Measurements from ENCODE around the gene RNF115. TPM values are rescaled to one million over a fixed set of nuclear protein-coding genes. Genes with fewer than 3 reads are reported as not detected.
"Not testable (repeated sequence)": the region's sequence is repeated elsewhere in the genome, so short reads cannot be mapped to it uniquely, and the experiment has no call there.

RNF115 gene
- total RNA-seq, 1 donor from 2014 or later, result 19.9 TPM

- intact Hi-C loops (cut with micrococcal nuclease), result no loop called here
These were observed 41.4 kb downstream of the RNF115 start for GRCh38 chr1:145782272-145783099.

- intact Hi-C loops (cut with micrococcal nuclease), result no loop called here
These were observed 45.8 kb downstream of the RNF115 start for GRCh38 chr1:145778146-145778540.

GRCh38 chr1:145777357-145778145, 46.3 kb downstream of the RNF115 start:
- intact Hi-C loops (cut with micrococcal nuclease), result no loop called here

GRCh38 chr1:145773423-145773822, 50.5 kb downstream of the RNF115 start:
- intact Hi-C loops (cut with micrococcal nuclease), result no loop called here

DNA sequence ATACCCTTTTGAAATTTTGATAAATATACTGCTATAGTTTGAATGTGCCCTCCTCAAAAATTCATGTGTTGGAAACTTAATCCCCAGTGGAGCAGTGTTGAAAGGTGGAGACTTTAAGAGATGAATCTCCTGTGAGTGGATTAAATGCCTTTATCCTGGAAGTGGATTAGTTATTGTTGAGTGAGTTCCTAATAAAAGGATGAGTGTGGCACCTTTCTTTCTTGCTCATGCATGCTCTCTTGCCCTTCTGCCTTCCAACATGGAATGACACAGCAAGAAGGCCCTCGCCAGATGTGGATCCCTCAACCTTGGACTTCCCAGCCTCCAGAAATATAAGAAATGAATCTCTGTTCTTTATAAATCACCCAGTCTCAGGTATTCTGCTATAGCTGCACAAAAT, 52.8 kb downstream of the RNF115 start:
- intact Hi-C loops (cut with micrococcal nuclease), result no loop called here

- intact Hi-C loops (cut with micrococcal nuclease), result not testable (repeated sequence)
These were observed 55.9 kb downstream of the RNF115 start for GRCh38 chr1:145768004-145768403.

DNA sequence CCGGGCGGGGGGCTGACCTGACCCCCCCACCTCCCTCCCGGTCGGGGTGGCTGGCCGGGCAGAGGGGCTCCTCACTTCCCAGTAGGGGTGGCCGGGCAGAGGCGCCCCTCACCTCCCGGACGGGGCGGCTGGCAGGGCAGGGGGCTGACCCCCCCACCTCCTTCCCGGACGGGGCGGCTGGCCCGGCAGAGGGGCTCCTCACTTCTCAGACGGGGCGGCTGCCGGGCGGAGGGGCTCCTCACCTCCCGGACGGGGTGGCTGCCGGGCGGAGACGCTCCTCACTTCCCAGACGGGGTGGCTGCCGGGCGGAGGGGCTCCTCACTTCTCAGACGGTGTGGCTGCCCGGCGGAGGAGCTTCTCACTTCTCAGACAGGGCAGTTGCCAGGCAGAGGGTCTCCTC, 57.0 kb downstream of the RNF115 start:
- intact Hi-C loops (cut with micrococcal nuclease), result not testable (repeated sequence)

GRCh38 chr1:145765585-145766360, 58.1 kb downstream of the RNF115 start:
- intact Hi-C loops (cut with micrococcal nuclease), result not testable (repeated sequence)

GRCh38 chr1:145765127-145765526, 58.8 kb downstream of the RNF115 start:
- intact Hi-C loops (cut with micrococcal nuclease), result not testable (repeated sequence)

GRCh38 chr1:145764231-145764940, 59.5 kb downstream of the RNF115 start:
- intact Hi-C loops (cut with micrococcal nuclease), result not testable (repeated sequence)

- intact Hi-C loops (cut with micrococcal nuclease), result not testable (repeated sequence)
These were observed 61.9 kb downstream of the RNF115 start for GRCh38 chr1:145762001-145762400.

DNA sequence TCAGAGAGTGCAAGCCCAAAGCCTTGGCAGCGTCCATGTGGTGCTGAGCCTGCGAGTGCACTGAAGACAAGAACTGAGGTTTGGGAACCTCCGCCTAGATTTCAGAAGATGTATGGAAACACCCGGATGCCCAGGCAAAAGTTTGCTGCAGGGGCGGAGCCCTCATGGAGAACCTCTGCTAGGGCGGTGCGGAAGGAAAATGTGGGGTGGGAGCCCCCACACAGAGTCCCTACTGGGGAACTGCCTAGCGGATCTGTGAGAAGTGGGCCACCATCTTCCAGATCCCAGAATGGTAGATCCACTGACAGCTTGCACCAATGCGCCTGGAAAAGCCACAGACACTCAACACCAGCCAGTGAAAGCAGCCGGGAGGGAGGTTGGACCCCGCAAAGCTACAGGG, 62.4 kb downstream of the RNF115 start:
- intact Hi-C loops (cut with micrococcal nuclease), result not testable (repeated sequence)

DNA sequence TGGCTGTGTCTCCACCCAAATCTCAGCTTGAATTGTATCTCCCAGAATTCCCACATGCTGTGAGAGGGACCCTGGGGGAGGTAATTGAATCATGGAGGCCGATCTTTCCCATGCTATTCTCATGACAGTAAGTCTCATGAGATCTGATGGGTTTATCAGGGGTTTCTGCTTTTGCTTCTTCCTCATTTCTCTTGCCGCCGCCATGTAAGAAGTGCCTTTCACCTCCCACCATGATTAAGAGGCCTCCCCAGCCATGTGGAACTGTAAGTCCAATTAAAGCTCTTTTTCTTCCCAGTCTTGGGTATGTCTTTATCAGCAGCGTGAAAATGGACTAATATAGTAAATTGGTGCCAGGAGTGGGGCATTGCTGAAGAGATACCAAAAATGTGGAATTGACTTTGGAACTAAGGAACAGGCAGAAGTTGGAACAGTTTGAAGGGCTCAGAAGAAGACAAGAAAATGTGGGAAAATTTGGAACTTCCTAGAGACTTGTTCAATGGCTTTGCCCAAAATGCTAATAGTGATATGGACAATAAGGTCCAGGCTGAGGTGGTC, 63.4 kb downstream of the RNF115 start:
- intact Hi-C loops (cut with micrococcal nuclease), result not testable (repeated sequence)

DNA sequence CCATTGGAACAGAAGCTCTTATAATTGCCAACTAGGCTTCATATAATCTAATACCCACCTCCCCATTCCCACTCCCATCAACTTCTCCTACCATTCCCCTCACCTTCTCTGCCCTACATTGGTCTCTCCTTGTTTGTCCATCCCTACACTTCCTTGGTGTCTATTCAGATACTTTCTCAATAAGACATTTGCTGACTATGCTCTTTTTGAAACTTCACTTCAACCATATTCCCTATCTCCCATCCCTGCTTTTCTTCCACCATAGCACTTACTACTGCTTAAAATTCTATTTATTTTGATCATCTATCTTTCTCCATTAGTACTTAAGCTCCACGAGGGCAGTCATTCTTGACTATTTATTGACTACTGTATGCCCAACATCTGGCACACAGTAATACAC, 64.2 kb downstream of the RNF115 start:
- intact Hi-C loops (cut with micrococcal nuclease), result loop anchor here (5.0 kb wide), 1 partner anchor 38 kb away; no protein-coding TSS in a partner anchor

DNA sequence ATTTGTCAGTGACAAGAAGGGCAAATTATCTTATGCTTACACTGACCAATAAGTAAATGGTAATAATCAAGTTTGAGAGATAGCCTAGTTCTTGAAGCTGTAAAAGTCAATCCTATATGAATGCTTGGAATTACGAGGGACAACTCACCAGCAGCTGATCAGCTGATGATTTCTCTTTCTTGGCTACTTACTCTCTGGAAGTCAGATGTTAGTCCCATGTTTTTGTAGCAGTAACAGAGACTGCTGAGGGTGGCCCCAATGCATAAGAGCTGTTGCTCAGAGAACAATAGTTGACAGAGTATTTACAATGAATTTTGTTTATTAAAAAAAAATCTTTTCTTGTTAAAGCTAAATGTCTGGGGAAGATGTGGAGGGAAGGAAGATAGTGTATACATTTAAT, 65.3 kb downstream of the RNF115 start:
- intact Hi-C loops (cut with micrococcal nuclease), result loop anchor here (5.0 kb wide), 1 partner anchor 39 kb away; no protein-coding TSS in a partner anchor

GRCh38 chr1:145758116-145758515, 65.8 kb downstream of the RNF115 start:
- intact Hi-C loops (cut with micrococcal nuclease), result loop anchor here (5.0 kb wide), 1 partner anchor 39 kb away; no protein-coding TSS in a partner anchor

DNA sequence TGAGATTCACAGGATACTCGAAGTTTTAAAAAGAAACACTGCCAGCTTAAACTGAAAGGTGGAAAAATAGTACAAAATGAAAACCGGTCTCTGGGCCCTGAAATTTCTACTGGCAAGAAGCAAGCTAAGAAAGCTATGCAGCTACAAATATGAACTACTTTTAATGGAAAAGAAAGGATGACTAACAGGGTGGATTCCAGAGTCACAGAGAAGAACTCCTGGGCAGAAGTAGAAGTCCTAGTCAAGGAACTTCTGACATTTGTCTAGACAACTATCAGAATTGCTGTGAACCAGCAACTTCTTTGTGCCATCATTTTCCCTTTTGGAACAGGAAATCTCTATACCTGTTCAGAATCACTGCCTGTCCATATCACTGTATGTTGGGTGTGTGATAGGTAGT, 66.5 kb downstream of the RNF115 start:
- intact Hi-C loops (cut with micrococcal nuclease), result loop anchor here (5.0 kb wide), 1 partner anchor 40 kb away; no protein-coding TSS in a partner anchor

DNA sequence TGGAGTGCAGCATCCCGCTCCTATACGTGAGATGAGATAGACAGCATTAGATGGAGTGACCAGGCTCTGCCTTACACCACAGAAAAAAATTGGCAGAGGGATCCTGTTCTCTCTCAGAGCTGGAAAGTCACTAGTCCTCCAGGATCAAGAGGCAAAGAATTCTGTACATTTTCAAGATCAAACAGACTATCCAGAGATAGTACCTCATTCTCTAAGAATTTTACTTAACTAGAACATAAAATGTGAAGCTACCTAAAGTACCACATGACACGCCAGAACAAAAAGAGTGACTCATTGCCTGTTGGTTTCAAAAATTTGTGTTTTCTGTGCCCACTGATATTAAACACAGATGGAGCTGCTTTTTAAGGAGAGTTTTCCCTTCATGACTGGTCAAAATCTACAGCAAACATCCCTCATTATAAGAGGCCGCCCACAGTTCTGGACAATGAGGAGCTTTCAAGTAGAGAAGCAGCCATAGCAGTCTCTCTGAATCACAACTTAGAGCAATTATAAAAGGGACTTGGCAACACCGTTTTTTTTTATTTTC, 72.3 kb downstream of the RNF115 start:
- intact Hi-C loops (cut with micrococcal nuclease), result no loop called here

DNA sequence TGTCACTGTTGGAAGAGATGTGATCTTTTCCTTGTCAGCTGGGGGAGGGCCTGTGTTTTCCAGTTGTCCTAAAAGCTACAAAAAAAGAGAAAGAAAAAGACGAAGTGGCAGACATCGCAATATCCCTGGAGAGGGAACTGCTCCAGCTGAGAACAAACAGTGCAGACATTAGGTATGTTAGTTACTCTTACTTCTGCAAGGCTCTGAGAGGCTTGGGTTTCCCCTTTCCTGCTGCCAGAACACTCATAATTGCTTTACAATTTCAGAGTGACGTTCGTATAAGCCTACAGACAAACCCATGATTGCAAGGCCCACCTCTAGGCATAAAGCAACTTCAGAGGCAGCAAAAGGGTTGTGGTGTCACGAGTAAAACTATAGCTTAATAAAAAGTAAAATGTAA, 73.5 kb downstream of the RNF115 start:
- intact Hi-C loops (cut with micrococcal nuclease), result no loop called here

Measured in T-helper 1 cell treated with Interleukin-12 subunit alpha and Interleukin-12 subunit beta and Interleukin-4 antibody, amounts not matched to agents 30 ng/mL and 1 ng/mL, for 36 hours (primary cell).